DOHH2 (cell line): ENCODE measurements around the gene BAIAP2.

Experiments used
- EZH2phosphoT487 ChIP-seq: fragments of 200-600 bp; sonication (generic); IDR thresholded peaks from 2 replicates; pipeline ENCODE4 v1.6.1; 2017; ENCODE audit warnings: borderline replicate concordance, mild to moderate bottlenecking, antibody characterized with exemption, low read length, moderate library complexity, mixed read lengths
- TF ChIP-seq, protein P1 (sequence below): fragments of 200-600 bp; sonication (generic); IDR thresholded peaks from one replicate; pipeline ENCODE4 v1.5.1; 2014; ENCODE audit warnings: antibody characterized with exemption, mild to moderate bottlenecking, low read depth, low read length; ENCODE audit not compliant: poor library complexity, severe bottlenecking

DNA sequence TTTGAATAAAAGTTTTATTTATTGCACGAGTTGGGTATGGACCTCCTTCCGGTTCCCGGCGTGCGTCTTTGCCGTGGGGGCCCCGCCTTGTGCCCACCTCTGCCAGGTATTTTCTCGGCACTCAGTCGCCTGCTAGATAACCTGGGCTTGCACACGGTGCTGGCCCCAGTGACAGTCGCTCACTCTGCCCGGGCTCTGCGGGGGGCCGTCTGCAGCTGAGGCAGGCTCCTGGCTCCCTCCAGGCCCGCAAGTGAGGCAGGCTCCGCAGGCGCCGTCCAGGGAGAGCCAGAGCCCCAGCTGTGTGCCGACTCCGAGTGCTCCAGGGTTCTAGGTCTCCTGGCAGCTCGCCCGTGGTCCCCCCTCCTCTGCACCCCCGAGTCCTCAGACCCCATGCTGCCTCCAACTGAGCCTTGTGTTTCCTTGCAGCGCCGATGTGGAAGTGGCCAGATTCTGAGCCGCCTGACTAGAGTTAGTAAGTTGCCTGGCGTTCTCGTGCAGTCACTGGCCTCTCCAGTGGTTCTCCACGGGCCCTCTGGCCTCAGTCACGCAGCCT lies 75.6 kb downstream of the BAIAP2 start:
- TF ChIP-seq, protein P1, sequence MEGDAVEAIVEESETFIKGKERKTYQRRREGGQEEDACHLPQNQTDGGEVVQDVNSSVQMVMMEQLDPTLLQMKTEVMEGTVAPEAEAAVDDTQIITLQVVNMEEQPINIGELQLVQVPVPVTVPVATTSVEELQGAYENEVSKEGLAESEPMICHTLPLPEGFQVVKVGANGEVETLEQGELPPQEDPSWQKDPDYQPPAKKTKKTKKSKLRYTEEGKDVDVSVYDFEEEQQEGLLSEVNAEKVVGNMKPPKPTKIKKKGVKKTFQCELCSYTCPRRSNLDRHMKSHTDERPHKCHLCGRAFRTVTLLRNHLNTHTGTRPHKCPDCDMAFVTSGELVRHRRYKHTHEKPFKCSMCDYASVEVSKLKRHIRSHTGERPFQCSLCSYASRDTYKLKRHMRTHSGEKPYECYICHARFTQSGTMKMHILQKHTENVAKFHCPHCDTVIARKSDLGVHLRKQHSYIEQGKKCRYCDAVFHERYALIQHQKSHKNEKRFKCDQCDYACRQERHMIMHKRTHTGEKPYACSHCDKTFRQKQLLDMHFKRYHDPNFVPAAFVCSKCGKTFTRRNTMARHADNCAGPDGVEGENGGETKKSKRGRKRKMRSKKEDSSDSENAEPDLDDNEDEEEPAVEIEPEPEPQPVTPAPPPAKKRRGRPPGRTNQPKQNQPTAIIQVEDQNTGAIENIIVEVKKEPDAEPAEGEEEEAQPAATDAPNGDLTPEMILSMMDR = no peak
- no peak for TF ChIP-seq EZH2phosphoT487
